H1 (cell line): ENCODE results near the gene DPRX. TPM values are rescaled to one million over a fixed set of nuclear protein-coding genes. Genes with fewer than 3 reads are reported as not detected.
A peak's percentile ranks its signal among the peaks of the same experiment; 100 is the strongest.

Source experiments
- CTCF ChIA-PET: fragments of 300-600 bp; sonication (Branson Sonifier 250); formaldehyde crosslinking; loops from one replicate; lab custom pipeline; 2021; ENCODE audit not compliant: partially characterized antibody; lab: Charles Lee
- POLR2A ChIA-PET: fragments of 300-600 bp; sonication (Branson Sonifier 250); formaldehyde crosslinking; loops from one replicate; lab custom pipeline; 2021; ENCODE audit warnings: inconsistent platforms; ENCODE audit not compliant: partially characterized antibody; lab: Charles Lee
- DNase-seq, 2 experiments: peaks; one replicate each; pipeline versions ENCODE4 v3.0.0 to v3.0.0-alpha.2; 2010 to 2022; ENCODE audit warnings: low spot score in 2 of 2, low read depth in 1 of 2, mixed read lengths in 1 of 2
- FAIRE-seq: peaks from 2 replicates; lab custom pipeline; 2011; peaks lifted over from hg19 to GRCh38; lab: Jason Lieb, UNC
- H2AFZ ChIP-seq: 2 replicates; pipeline ENCODE4 v1.8.1; 2012; ENCODE audit warnings: low read length, inconsistent platforms
- H2AK5ac ChIP-seq: 2 replicates; pipeline ENCODE4 v1.6.1; 2013; ENCODE audit warnings: low read depth, low read length
- H2BK120ac ChIP-seq: replicated peaks from 2 replicates; pipeline ENCODE3; 2013; ENCODE audit warnings: low read depth, low read length, inconsistent platforms
- H2BK12ac ChIP-seq: 2 replicates; pipeline ENCODE4 v1.6.1; 2013; ENCODE audit warnings: low read depth, low read length
- H2BK15ac ChIP-seq: 2 replicates; pipeline ENCODE4 v1.6.1; 2013; ENCODE audit warnings: low read length
- H2BK20ac ChIP-seq: 2 replicates; pipeline ENCODE4 v1.6.1; 2013; ENCODE audit warnings: low read length
- H2BK5ac ChIP-seq: 2 replicates; pipeline ENCODE4 v1.6.1; 2013; ENCODE audit warnings: low read depth, low read length
- H3K14ac ChIP-seq: 2 replicates; pipeline ENCODE4 v1.6.1; 2013; ENCODE audit warnings: inconsistent platforms; ENCODE audit not compliant: insufficient read length
- H3K18ac ChIP-seq: 2 replicates; pipeline ENCODE4 v1.6.1; 2013; ENCODE audit warnings: low read length; ENCODE audit errors: extremely low read depth
- H3K23ac ChIP-seq: 2 replicates; pipeline ENCODE4 v1.6.1; 2013; ENCODE audit warnings: inconsistent platforms; ENCODE audit not compliant: insufficient read length
- H3K23me2 ChIP-seq: 2 replicates; pipeline ENCODE4 v1.6.1; 2013; ENCODE audit warnings: low read depth, low read length
- H3K27ac ChIP-seq: 2 replicates; pipeline ENCODE4 v1.6.1; 2011; ENCODE audit warnings: low read depth, low read length, inconsistent platforms
- H3K27me3 ChIP-seq, 4 experiments: replicated peaks in 1 of 4; 1 replicate in 1 of 4; 2 replicates in 3 of 4; pipeline versions ENCODE4 v1.6.1 to v1.8.1; 2011 to 2013; ENCODE audit warnings: low read length in 3 of 4, mild to moderate bottlenecking in 3 of 4, inconsistent platforms in 2 of 4, mixed read lengths in 2 of 4, moderate library complexity in 1 of 4; ENCODE audit not compliant: control insufficient read depth in 3 of 4, insufficient read depth in 3 of 4; ENCODE audit errors: extremely low read depth in 1 of 4
- H3K36me3 ChIP-seq, 4 experiments: 2 replicates each; pipeline versions ENCODE4 v1.6.1 to v1.8.1; 2011 to 2013; ENCODE audit warnings: mild to moderate bottlenecking in 4 of 4, low read length in 3 of 4, moderate library complexity in 2 of 4, control low read depth in 1 of 4, inconsistent platforms in 1 of 4; ENCODE audit not compliant: insufficient read depth in 4 of 4, control insufficient read depth in 2 of 4
- H3K4ac ChIP-seq: replicated peaks from 2 replicates; pipeline ENCODE3; 2013; ENCODE audit warnings: low read length, low read depth, mixed read lengths, inconsistent platforms; ENCODE audit not compliant: insufficient read length
- H3K4me1 ChIP-seq, 4 experiments: replicated peaks in 1 of 4; 1 replicate in 1 of 4; 2 replicates in 3 of 4; pipeline versions ENCODE4 v1.6.1 to v1.8.1; 2011 to 2013; ENCODE audit warnings: low read length in 3 of 4, inconsistent platforms in 2 of 4, mixed read lengths in 1 of 4; ENCODE audit not compliant: insufficient read depth in 4 of 4, control insufficient read depth in 3 of 4
- H3K4me2 ChIP-seq, 2 experiments: 2 replicates each; pipeline versions ENCODE4 v1.6.1 to v1.8.1; 2011 to 2013; ENCODE audit warnings: low read depth in 2 of 2, low read length in 2 of 2, control low read depth in 1 of 2, inconsistent platforms in 1 of 2, mild to moderate bottlenecking in 1 of 2; ENCODE audit not compliant: insufficient read depth in 1 of 2
- H3K4me3 ChIP-seq, 4 experiments: fragments of 200-600, 300-600 bp in 1 of 4; sonication (generic), shearing (Covaris generic), sonication (Bioruptor Twin) in 1 of 4; 2 replicates each; pipeline versions ENCODE4 v1.5.1 to v1.8.1; 2011 to 2016; ENCODE audit warnings: low read length in 4 of 4, low read depth in 3 of 4, control low read depth in 2 of 4, inconsistent platforms in 2 of 4, mild to moderate bottlenecking in 2 of 4, mixed read lengths in 1 of 4, moderate library complexity in 1 of 4; ENCODE audit not compliant: insufficient read depth in 2 of 4; ENCODE audit errors: extremely low read depth in 1 of 4
- H3K56ac ChIP-seq: replicated peaks from 2 replicates; pipeline ENCODE3; 2013; ENCODE audit warnings: low read depth, mild to moderate bottlenecking, mixed read lengths, low read length, inconsistent platforms; ENCODE audit not compliant: insufficient read length
- H3K79me1 ChIP-seq: 2 replicates; pipeline ENCODE4 v1.6.1; 2013; ENCODE audit warnings: low read depth, low read length, control low read depth
- H3K79me2 ChIP-seq, 2 experiments: 2 replicates each; pipeline versions ENCODE4 v1.6.1 to v1.8.1; 2012 to 2013; ENCODE audit warnings: low read length in 2 of 2, mild to moderate bottlenecking in 2 of 2, inconsistent platforms in 1 of 2; ENCODE audit not compliant: insufficient read depth in 2 of 2, control insufficient read depth in 1 of 2
- H3K9ac ChIP-seq, 4 experiments: replicated peaks in 1 of 4; 1 replicate in 1 of 4; 2 replicates in 3 of 4; pipeline versions ENCODE4 v1.6.1 to v1.8.1; 2011 to 2013; ENCODE audit warnings: low read depth in 3 of 4, low read length in 3 of 4, control low read depth in 2 of 4, mild to moderate bottlenecking in 2 of 4, moderate library complexity in 2 of 4, inconsistent platforms in 1 of 4; ENCODE audit errors: extremely low read depth in 1 of 4
- H3K9me3 ChIP-seq, 2 experiments: 2 replicates each; pipeline versions ENCODE4 v1.6.1 to v1.8.1; 2012 to 2013; ENCODE audit warnings: mild to moderate bottlenecking in 2 of 2, moderate library complexity in 2 of 2, control low read depth in 1 of 2, inconsistent platforms in 1 of 2, low read depth in 1 of 2, low read length in 1 of 2, mixed read lengths in 1 of 2; ENCODE audit not compliant: insufficient read depth in 2 of 2
- H4K20me1 ChIP-seq, 2 experiments: replicated peaks in 1 of 2; 2 replicates each; pipeline versions ENCODE3 to v1.8.1; 2011 to 2013; ENCODE audit warnings: inconsistent platforms in 2 of 2, low read length in 2 of 2, mild to moderate bottlenecking in 1 of 2; ENCODE audit not compliant: insufficient read depth in 2 of 2, control insufficient read depth in 1 of 2
- H4K5ac ChIP-seq: 2 replicates; pipeline ENCODE4 v1.6.1; 2013; ENCODE audit warnings: low read length, low read depth, mixed read lengths, inconsistent platforms; ENCODE audit not compliant: insufficient read length
- H4K8ac ChIP-seq: 2 replicates; pipeline ENCODE4 v1.8.0; 2013; ENCODE audit warnings: mild to moderate bottlenecking, moderate library complexity, low read length, inconsistent platforms; ENCODE audit not compliant: insufficient read depth; ENCODE audit errors: extremely low read depth
- H4K91ac ChIP-seq: replicated peaks from 2 replicates; pipeline ENCODE3; 2013; ENCODE audit warnings: low read length, mixed read lengths, inconsistent platforms; ENCODE audit not compliant: insufficient read length
- ASH2L ChIP-seq: fragments of 200-600, 300-600 bp; sonication (generic); IDR thresholded peaks from one replicate; pipeline ENCODE4 v1.7.1; 2017; ENCODE audit warnings: low read length
- BCL11A ChIP-seq, 2 experiments: IDR thresholded peaks; one replicate each; pipeline ENCODE4 v1.6.1; 2011; ENCODE audit warnings: low read depth in 2 of 2, low read length in 2 of 2, mild to moderate bottlenecking in 2 of 2
- BRCA1 ChIP-seq: IDR thresholded peaks from 2 replicates; pipeline ENCODE4 v1.6.1; 2012; ENCODE audit warnings: low read depth, low read length, improper control_type of control experiment
- CEBPB ChIP-seq: IDR thresholded peaks from 2 replicates; pipeline ENCODE4 v1.6.1; 2012; ENCODE audit warnings: low read depth, low read length
- CHD1 ChIP-seq: IDR thresholded peaks from 2 replicates; pipeline ENCODE4 v1.6.1; 2012; ENCODE audit warnings: low read depth, low read length, improper control_type of control experiment
- CHD2 ChIP-seq: IDR thresholded peaks from 2 replicates; pipeline ENCODE4 v1.6.1; 2012; ENCODE audit warnings: low read length, improper control_type of control experiment
- CREB1 ChIP-seq: IDR thresholded peaks from 2 replicates; pipeline ENCODE4 v1.6.1; 2012; ENCODE audit warnings: inconsistent platforms
- HDAC6 ChIP-seq: IDR thresholded peaks from one replicate; pipeline ENCODE4 v1.7.1; 2012; ENCODE audit warnings: low read depth, mild to moderate bottlenecking, inconsistent platforms, low read length, moderate library complexity
- KDM5A ChIP-seq: fragments of 200-600 bp; IDR thresholded peaks from 2 replicates; pipeline ENCODE4 v1.7.1; 2012; ENCODE audit warnings: mild to moderate bottlenecking, low read length, inconsistent platforms, mixed read lengths
- MAFK ChIP-seq: IDR thresholded peaks from 2 replicates; pipeline ENCODE4 v1.6.1; 2012; ENCODE audit warnings: low read depth, mild to moderate bottlenecking, improper control_type of control experiment, low read length
- NANOG ChIP-seq: IDR thresholded peaks from 2 replicates; pipeline ENCODE4 v1.6.1; 2011; ENCODE audit warnings: low read length, low read depth, mild to moderate bottlenecking, inconsistent platforms; ENCODE audit not compliant: insufficient read depth, poor library complexity, severe bottlenecking
- SP1 ChIP-seq: IDR thresholded peaks from 2 replicates; pipeline ENCODE4 v1.6.1; 2011; ENCODE audit warnings: low read depth, low read length
- SUZ12 ChIP-seq: fragments of 200-600 bp; sonication (generic); IDR thresholded peaks from 2 replicates; pipeline ENCODE4 v1.6.1; 2012; ENCODE audit warnings: mild to moderate bottlenecking, inconsistent platforms, low read length, moderate library complexity, mixed read lengths
- WGBS, 2 experiments: shearing (Covaris generic) in 1 of 2; methylation state at CpG; one replicate each; pipeline versions ENCODE4 v1.1.6 to v1.1.7; 2013 to 2015; ENCODE audit warnings: low lambda C conversion rate in 2 of 2, mixed read lengths in 2 of 2, inconsistent platforms in 1 of 2, low coverage in 1 of 2, missing lambda C conversion rate in 1 of 2; ENCODE audit not compliant: insufficient replicate concordance in 2 of 2, insufficient coverage in 1 of 2, insufficient read length in 1 of 2; ENCODE audit errors: extremely low coverage in 1 of 2, missing lambda C conversion rate in 1 of 2; 5-methylcytosine and 5-hydroxymethylcytosine counted together
- polyA plus RNA-seq, 7 experiments: library from polyadenylated mRNA; depleted of rRNA in 3 of 7; stranded (reverse) in 5 of 7; unstranded in 2 of 7; fragments of >200 nt in 5 of 7; fragments of 200-250 nt in 2 of 7; gene quantifications; 1 replicate in 5 of 7; 2 replicates in 1 of 7; 4 replicates in 1 of 7; pipeline versions ENCODE4 v1.2.1 to v1.2.3, GENCODE V29; 2011 to 2013; ENCODE audit warnings: missing spikeins in 2 of 7, mixed read lengths in 2 of 7
- total RNA-seq: library from RNA; stranded (reverse); fragmentation: NEBNext Ultra II Directional; extraction: Animal tissue kit (Norgen Biotek cat#: 25700); gene quantifications from 2 replicates; pipeline ENCODE4 v1.2.1, GENCODE V29; 2021
- TF ChIP-seq, protein P1 (sequence below): IDR thresholded peaks from 2 replicates; pipeline ENCODE4 v1.6.1; 2012; ENCODE audit warnings: inconsistent platforms

Gene DPRX
- total and polyA plus RNA-seq, 2 of the 8 experiments (the other 6 are each of a cell fraction or from before 2014, with no cell fraction given), result not detected

DNA sequence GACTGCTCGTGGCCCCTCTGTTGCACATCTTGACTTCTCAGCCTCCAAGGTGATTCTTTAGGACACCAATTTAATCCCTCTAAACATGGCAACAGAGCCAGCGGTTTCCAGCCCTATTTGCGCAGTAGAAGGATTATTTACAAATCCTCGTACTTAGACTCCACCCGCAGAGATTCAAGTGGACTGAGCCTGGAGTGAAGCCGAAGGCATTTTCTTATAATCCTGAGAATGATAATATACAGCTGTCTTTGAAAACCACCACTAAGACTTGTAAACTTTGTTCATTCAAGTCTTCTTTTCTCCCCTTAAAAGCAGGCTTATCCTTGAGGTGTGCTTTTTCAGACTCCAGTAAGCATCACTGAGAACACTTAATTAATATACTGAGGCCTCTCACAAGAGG, 4.8 kb upstream of the DPRX start:
- H3K18ac ChIP-seq, result no peak overlapping the region
- TF ChIP-seq BRCA1, result no peak
- TF ChIP-seq CHD1, result no peak
- TF ChIP-seq HDAC6, result no peak
- TF ChIP-seq MAFK, result no peak
- no peak for TF ChIP-seq NANOG
- no peak for TF ChIP-seq ASH2L
- no peak for TF ChIP-seq SP1
- no peak for TF ChIP-seq CREB1
- TF ChIP-seq, protein P1, sequence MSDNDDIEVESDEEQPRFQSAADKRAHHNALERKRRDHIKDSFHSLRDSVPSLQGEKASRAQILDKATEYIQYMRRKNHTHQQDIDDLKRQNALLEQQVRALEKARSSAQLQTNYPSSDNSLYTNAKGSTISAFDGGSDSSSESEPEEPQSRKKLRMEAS, result no peak
- TF ChIP-seq BCL11A (IDR thresholded peaks at IDR 0.05; ENCODE audit: low read depth in 2 of 2, low read length in 2 of 2), result no peak
- TF ChIP-seq CEBPB, result no peak
- TF ChIP-seq CHD2, result no peak
- no peak for TF ChIP-seq KDM5A
- no peak for TF ChIP-seq SUZ12
- CTCF ChIA-PET, result interaction anchor here (0.7 kb wide), 1 partner anchor 14 kb away, joined by 3 read pairs; no protein-coding TSS in a partner anchor
- DNase-seq (no peak), FAIRE-seq (no peak)
- H2BK120ac ChIP-seq, result no peak overlapping the region
- no peak overlapping the region for H3K56ac ChIP-seq
- POLR2A ChIA-PET, result no interaction called here
- no peak overlapping the region for H4K5ac ChIP-seq
- H2BK5ac ChIP-seq, result no peak overlapping the region
- no peaks in the 10 kb centered on the region for H3K23me2 ChIP-seq
- H4K8ac ChIP-seq, result no peak overlapping the region
- no peaks in the 10 kb centered on the region for H3K27me3 ChIP-seq
- no peak overlapping the region for H4K91ac ChIP-seq
- no peak overlapping the region for H3K27ac ChIP-seq
- H3K4me3 ChIP-seq, result no peak overlapping the region
- H3K9me3 ChIP-seq, result no peaks in the 10 kb centered on the region
- H2BK12ac ChIP-seq, result peak overlapping the region; percentile 43; the same call in 1 of the 2 replicates
- no peaks in the 10 kb centered on the region for H3K36me3 ChIP-seq
- no peak overlapping the region for H3K4ac ChIP-seq
- 94% methylated on average over 6 of the region's 6 CpGs; no CpG with 5 or more reads in 1 of the 2 experiments for WGBS, 2 experiments
- H4K20me1 ChIP-seq, result no peaks in the 10 kb centered on the region
- H3K4me2 ChIP-seq, result no peak overlapping the region
- no peak overlapping the region for H2AK5ac ChIP-seq
- H3K14ac ChIP-seq, result no peak overlapping the region
- H3K9ac ChIP-seq, result no peak overlapping the region
- H2BK20ac ChIP-seq, result no peak overlapping the region
- no peak overlapping the region for H2AFZ ChIP-seq
- no peaks in the 10 kb centered on the region; a peak in 1 of 7 replicates for H3K4me1 ChIP-seq
- H3K79me2 ChIP-seq, result no peaks in the 10 kb centered on the region
- H3K79me1 ChIP-seq, result no peaks in the 10 kb centered on the region
- no peak overlapping the region for H2BK15ac ChIP-seq
- no peak overlapping the region for H3K23ac ChIP-seq
